Measurements from ENCODE around the gene PLXNB3. TPM values are rescaled to one million over a fixed set of nuclear protein-coding genes. Genes with fewer than 3 reads are reported as not detected.

PLXNB3 gene
- total RNA-seq, 1 donor from 2014 or later, result 3.3 TPM

- ATAC-seq, result no peak
- TF ChIP-seq CTCF (IDR thresholded peaks at IDR 0.05), result no peak
- intact Hi-C loops (cut with DNase I), result no loop called here
These were observed 40.6 kb downstream of the PLXNB3 start for GRCh38 chrX:153804621-153805020.

GRCh38 chrX:153805436-153805835 is 41.4 kb downstream of the PLXNB3 start:
- DNase-seq (no peak), ATAC-seq (no peak)
- H3K4me3 ChIP-seq, result no peak overlapping the region
- no peaks in the 10 kb centered on the region for H3K27me3 ChIP-seq
- TF ChIP-seq CTCF (IDR thresholded peaks at IDR 0.05), result no peak
- H3K9me3 ChIP-seq, result no peaks in the 10 kb centered on the region
- intact Hi-C loops (cut with DNase I), result no loop called here
- H3K27ac ChIP-seq, result no peak overlapping the region
- no peaks in the 10 kb centered on the region for H3K36me3 ChIP-seq
- H3K4me1 ChIP-seq, result no peaks in the 10 kb centered on the region

More at GRCh38 chrX:153804621-153805020, 40.6 kb downstream of the PLXNB3 start:
- no peaks in the 10 kb centered on the region for H3K4me1 ChIP-seq
- H3K4me3 ChIP-seq, result no peak overlapping the region
- no peak overlapping the region for H3K27ac ChIP-seq
- H3K27me3 ChIP-seq, result no peaks in the 10 kb centered on the region
- H3K36me3 ChIP-seq, result no peaks in the 10 kb centered on the region
- no peak for DNase-seq
- H3K9me3 ChIP-seq, result no peaks in the 10 kb centered on the region

- intact Hi-C loops (cut with DNase I), result no loop called here
- H3K27me3 ChIP-seq, result no peaks in the 10 kb centered on the region
- H3K36me3 ChIP-seq, result no peaks in the 10 kb centered on the region
- no peak for TF ChIP-seq CTCF (IDR thresholded peaks at IDR 0.05)
- DNase-seq, result no peak
- H3K27ac ChIP-seq, result no peak overlapping the region
- H3K9me3 ChIP-seq, result no peaks in the 10 kb centered on the region
- no peak overlapping the region for H3K4me3 ChIP-seq
- no peaks in the 10 kb centered on the region for H3K4me1 ChIP-seq
- no peak for ATAC-seq
These were observed 43.0 kb downstream of the PLXNB3 start for GRCh38 chrX:153806999-153807575.

GRCh38 chrX:153807976-153808375 is 43.9 kb downstream of the PLXNB3 start:
- H3K9me3 ChIP-seq, result no peaks in the 10 kb centered on the region
- no peak overlapping the region for H3K4me3 ChIP-seq
- DNase-seq (no peak), ATAC-seq (no peak)
- no peak overlapping the region for H3K27ac ChIP-seq
- TF ChIP-seq CTCF (IDR thresholded peaks at IDR 0.05), result no peak
- H3K27me3 ChIP-seq, result no peaks in the 10 kb centered on the region
- intact Hi-C loops (cut with DNase I), result no loop called here
- no peaks in the 10 kb centered on the region for H3K36me3 ChIP-seq
- no peaks in the 10 kb centered on the region for H3K4me1 ChIP-seq

- no peaks in the 10 kb centered on the region for H3K36me3 ChIP-seq
- H3K4me3 ChIP-seq, result no peak overlapping the region
- ATAC-seq (no peak), DNase-seq (no peak)
- no peaks in the 10 kb centered on the region for H3K4me1 ChIP-seq
- H3K27me3 ChIP-seq, result no peaks in the 10 kb centered on the region
- no peaks in the 10 kb centered on the region for H3K9me3 ChIP-seq
- H3K27ac ChIP-seq, result no peak overlapping the region
- no peak for TF ChIP-seq CTCF (IDR thresholded peaks at IDR 0.05)
- intact Hi-C loops (cut with DNase I), result no loop called here
These were observed 48.2 kb downstream of the PLXNB3 start for GRCh38 chrX:153812220-153812619.

- no peak for ATAC-seq
- intact Hi-C loops (cut with DNase I), result no loop called here
- Histone ChIP-seq H3K4me1 (no peaks in the 10 kb centered on the region), H3K9me3 (no peaks in the 10 kb centered on the region), H3K36me3 (no peaks in the 10 kb centered on the region), H3K27ac (no peak overlapping the region), H3K27me3 (no peaks in the 10 kb centered on the region), H3K4me3 (no peak overlapping the region)
- DNase-seq, result no peak
- TF ChIP-seq CTCF (IDR thresholded peaks at IDR 0.05), result no peak
These were observed 49.1 kb downstream of the PLXNB3 start for GRCh38 chrX:153813161-153813560.
